Sciatic nerve (tissue), 2 donors: Measurements from ENCODE around the gene TLR7. TPM values are rescaled to one million over a fixed set of nuclear protein-coding genes. Genes with fewer than 3 reads are reported as not detected.
A peak's percentile ranks its signal among the peaks of the same experiment; 100 is the strongest.

Experiments used
- ATAC-seq: fragments of 200-7000 bp; cut with Tn5 transposase; one replicate; pipeline ENCODE4 v1.9.1; 2020; ENCODE audit warnings: mild to moderate bottlenecking, moderate library complexity
- DNase-seq: peaks from one replicate; pipeline ENCODE4 v3.0.0-alpha.2; 2020; ENCODE audit warnings: low spot score
- intact Hi-C: fragments of 100-400 bp; cut with DNase I; formaldehyde crosslinking; loops from one replicate; pipeline ENCODE4 v1.14.2; 2022
- total RNA-seq: library from RNA; stranded (reverse); fragmentation: NEBNext Ultra II Directional; extraction: Animal tissue kit (Norgen Biotek cat#: 25700); gene quantifications from one replicate; pipeline ENCODE4 v1.2.1, GENCODE V29; 2021
- donor health status: DM: no; HTN: no; CAD: no.
- donor health status: DM: no; HTN: no; CAD: no.

Gene TLR7
- total RNA-seq, 1 donor from 2014 or later: 4.5 TPM

GRCh38 chrX:12887141-12887540, 20.3 kb downstream of the TLR7 start:
- DNase-seq: no peak
- intact Hi-C loops: no loop called here
- ATAC-seq: no peak

- ATAC-seq: no peak
- DNase-seq: no peak
- intact Hi-C loops: no loop called here
These were observed 20.9 kb downstream of the TLR7 start for GRCh38 chrX:12887767-12888166.

- no peak for DNase-seq
- ATAC-seq: no peak
- intact Hi-C loops: no loop called here
These were observed 23.6 kb downstream of the TLR7 start for GRCh38 chrX:12890467-12890866.

DNA sequence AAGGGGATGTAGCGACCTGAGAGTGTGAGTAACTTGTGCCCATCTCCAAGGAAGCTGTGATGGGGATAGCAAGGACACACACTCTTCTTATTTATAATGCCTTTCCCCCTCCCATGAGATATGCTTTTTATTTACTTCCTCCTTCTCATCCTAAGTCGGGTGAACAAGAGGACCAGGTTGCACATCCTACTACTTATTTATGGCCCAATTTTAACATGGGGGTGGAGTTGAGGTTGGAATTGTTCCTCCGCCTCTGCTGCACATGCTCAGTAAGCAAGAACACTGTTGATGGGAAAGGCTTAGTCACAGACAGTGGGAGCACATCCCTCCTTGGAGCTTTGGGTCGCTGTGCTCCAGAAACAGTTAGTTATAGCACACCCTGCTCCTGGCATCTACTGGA, 24.3 kb downstream of the TLR7 start:
- DNase-seq (no peak), ATAC-seq (no peak)
- intact Hi-C loops: no loop called here

DNA sequence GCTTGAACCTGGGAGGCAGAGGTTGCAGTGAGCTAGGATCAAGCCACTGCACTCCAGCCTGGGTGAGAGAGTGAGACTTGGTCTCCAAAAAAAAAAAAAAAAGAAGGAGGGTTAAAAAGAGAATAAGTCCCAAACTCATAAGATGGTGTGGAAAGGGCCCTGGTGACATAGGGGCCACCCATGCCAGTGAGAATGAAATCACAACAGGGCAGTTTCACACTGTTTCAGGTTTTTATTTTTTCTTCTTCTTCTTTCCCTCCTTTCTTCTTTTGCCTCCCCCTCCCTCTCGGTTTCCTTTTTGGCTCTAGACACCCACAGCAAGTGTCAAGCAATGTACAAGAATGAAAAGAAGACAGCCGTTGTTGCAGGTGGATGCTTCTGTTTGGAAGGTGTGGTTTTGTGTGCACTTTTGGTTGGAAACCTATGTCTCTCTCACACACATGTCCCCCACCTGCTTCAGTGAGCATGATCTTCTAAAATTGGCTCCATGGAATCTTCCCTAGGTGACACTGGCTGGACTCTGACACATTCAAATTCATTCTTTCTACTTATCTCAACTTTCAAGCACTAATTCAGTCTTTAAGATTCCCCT, 25.1 kb downstream of the TLR7 start:
- intact Hi-C loops: no loop called here
- ATAC-seq (no peak), DNase-seq (no peak)

GRCh38 chrX:12892716-12893115, 25.8 kb downstream of the TLR7 start:
- no peak for DNase-seq
- ATAC-seq: no peak
- intact Hi-C loops: no loop called here

DNA sequence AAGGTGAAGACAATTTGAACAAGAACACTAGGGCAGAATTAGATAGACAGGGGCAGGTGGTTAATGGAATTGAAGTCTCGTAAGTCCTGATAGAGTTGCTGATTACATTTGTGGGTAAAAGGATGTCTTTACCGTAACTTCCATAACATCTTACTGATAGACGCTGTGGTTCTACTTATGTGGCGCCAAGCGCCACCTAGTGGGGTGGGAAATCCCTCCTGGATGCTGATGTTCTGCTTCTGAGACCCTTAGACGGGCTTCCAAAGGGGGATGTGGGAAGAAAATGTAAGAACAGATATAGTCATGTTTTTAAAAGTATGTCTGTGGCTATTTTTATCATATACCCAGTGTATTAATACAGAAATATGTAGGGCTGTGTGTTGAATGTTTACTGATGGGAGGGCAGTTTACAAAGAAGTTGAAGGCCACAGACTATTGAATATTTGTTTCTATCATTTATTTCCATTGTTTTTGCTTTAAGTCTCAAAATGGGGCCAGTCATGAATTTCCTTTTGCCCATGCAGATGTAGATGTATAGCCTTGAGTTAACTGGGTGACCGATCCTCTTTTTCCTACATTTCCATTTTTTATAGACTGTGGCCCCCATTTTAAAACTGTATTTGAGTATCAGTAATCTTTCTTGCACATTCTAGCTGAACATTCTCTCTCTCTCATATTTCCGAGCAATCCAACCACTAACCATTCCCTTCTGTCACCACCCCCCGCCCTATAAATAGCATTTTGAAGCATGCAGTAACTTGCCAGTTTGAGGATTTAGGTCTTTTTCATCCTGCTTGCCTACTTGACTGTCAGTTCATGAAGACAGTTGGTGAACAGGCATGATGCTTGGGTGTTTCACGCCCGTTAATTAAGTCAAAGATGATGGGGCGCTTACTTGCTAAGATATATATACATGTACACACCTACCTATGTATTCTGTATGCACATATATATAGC, 27.5 kb downstream of the TLR7 start:
- DNase-seq: peak; percentile 63
- no peak for ATAC-seq
- intact Hi-C loops: no loop called here

- no peak for ATAC-seq
- no peak for DNase-seq
- intact Hi-C loops: no loop called here
These were observed 29.0 kb downstream of the TLR7 start for GRCh38 chrX:12895866-12896265.

- ATAC-seq (no peak), DNase-seq (no peak)
- intact Hi-C loops: no loop called here
These were observed 30.1 kb downstream of the TLR7 start for GRCh38 chrX:12896935-12897334.

DNA sequence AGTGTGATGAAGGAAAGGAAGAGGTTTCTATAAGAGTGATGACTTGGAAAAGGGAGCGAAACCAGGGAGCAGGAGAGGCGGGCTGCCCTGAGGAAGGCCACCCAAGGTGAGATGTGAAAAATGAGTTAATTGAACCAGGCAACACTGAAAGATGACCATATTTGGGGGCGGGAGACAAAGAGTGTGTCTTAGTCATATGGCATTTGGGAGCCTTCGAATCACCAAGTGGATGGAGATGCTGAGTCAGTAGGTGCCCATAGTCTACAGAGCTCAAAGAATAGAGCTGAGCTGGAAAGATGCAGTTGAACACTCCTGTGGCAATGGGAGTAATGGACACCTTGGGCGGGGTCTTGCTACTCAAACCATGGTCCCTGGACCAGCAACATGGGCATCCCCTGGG, 31.2 kb downstream of the TLR7 start:
- intact Hi-C loops: no loop called here
- ATAC-seq (no peak), DNase-seq (no peak)

- intact Hi-C loops: no loop called here
- no peak for DNase-seq
- no peak for ATAC-seq
These were observed 32.6 kb downstream of the TLR7 start for GRCh38 chrX:12899506-12899905.

DNA sequence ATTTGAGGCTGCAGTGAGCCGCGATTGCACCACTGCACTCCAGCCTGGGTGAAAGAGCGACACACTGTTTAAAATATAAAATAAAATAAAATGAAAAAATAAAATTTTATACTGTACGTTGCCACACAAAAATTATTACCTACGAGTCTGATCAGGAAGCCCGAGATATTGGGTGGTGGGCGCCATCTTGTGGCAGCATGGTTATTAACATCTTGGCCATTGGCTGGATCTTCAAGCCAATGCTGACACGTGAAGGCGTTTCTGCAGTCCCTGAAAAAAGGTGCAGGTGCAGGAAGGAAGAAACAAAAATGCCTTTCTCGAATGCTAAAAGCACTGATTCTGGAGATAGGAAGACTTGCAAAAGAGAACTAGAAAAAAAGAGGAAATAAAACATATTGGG, 34.6 kb downstream of the TLR7 start:
- peak; percentile 83 for DNase-seq
- intact Hi-C loops: no loop called here
- peak; percentile 39 for ATAC-seq

DNA sequence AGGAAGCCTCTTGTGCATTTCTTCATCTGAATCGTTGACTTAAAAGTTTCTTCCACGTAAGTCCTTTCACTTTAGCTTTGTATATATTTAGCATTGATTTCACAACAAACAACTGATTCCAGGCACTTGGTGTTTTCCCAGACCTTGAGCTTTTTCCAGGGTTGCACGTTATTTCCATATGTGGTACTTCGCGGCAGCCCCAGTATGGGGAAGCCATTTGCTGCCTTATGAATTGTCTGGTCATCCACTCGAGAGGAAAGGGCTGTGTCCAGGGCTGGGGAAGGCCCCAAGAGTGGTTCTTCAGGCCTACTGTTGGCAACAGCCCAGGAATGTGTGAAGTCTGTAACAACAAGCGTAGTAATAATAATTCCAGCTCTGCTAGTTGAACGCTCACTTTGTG, 36.8 kb downstream of the TLR7 start:
- DNase-seq: no peak
- intact Hi-C loops: no loop called here
- ATAC-seq: peak; percentile 64

GRCh38 chrX:12906046-12906761, 39.3 kb downstream of the TLR7 start, which contains the start of gene TLR8:
TLR8 (plus strand) TSS chrX:12906620; CDS start chrX:12906707, 87 bp downstream.
- ATAC-seq (no peak), DNase-seq (no peak)
- intact Hi-C loops: no loop called here

DNA sequence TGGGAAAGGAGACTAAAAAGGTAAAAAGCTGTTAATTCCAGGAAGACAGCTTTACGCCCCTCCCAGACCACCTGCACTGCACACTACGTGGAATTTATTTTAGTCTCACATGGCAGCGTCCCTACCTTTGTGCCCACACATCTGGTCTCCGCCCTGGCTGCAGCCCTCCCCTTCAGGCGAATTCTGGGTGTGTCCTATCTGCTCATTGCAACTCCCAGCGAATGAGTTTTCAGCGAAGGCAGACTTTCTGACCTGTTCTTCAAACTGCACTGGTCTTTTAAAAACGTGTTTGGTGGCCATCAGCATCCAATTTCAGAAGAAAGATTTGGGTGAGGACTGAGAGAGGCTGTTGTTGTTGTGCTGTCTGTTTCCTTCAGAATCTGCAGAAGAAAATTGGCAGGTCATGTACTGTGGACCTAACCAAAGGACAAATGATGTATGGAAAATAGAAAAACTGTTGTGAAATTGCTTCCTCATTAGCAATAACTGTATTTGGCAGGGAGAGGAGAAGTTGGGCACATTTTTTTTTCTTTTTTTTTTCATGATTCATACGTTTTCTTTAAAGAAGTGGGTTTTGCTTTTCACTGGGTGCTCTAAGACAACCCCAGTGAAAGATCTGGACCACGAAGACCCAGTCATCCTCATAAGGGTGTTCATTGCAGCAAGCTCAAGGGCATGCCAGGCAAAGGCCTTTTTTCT, 43.7 kb downstream of the TLR7 start:
- ATAC-seq: no peak
- no peak for DNase-seq
- intact Hi-C loops: no loop called here

GRCh38 chrX:12911122-12911470, 44.2 kb downstream of the TLR7 start:
- intact Hi-C loops: no loop called here
- ATAC-seq (no peak), DNase-seq (no peak)

GRCh38 chrX:12912791-12913482, 46.1 kb downstream of the TLR7 start:
- ATAC-seq: no peak
- intact Hi-C loops: no loop called here
- no peak for DNase-seq

DNA sequence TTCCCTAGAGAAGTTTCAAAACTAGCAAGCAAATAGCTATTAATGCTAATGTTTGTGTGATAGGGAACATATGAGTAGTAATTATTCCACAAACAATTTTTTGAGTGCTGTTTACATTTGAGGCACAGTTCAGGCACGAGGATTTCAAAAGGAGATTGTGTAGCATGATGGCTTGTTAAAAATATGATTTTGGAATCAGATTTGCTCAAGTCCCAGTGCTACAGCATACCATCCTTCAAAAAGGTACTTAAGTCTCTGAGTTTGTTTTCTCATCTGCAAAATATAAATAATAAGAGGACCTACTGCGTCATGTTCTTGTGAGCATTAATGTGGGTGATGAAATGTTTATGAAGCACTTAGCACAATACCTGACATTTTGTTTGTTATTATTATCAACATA, 50.9 kb downstream of the TLR7 start:
- ATAC-seq (no peak), DNase-seq (no peak)
- intact Hi-C loops: no loop called here

DNA sequence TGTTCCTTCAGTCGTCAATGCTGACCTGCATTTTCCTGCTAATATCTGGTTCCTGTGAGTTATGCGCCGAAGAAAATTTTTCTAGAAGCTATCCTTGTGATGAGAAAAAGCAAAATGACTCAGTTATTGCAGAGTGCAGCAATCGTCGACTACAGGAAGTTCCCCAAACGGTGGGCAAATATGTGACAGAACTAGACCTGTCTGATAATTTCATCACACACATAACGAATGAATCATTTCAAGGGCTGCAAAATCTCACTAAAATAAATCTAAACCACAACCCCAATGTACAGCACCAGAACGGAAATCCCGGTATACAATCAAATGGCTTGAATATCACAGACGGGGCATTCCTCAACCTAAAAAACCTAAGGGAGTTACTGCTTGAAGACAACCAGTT, 52.2 kb downstream of the TLR7 start:
- intact Hi-C loops: no loop called here
- ATAC-seq (no peak), DNase-seq (no peak)
